ENCODE results near the gene RIPK4. TPM values are rescaled to one million over a fixed set of nuclear protein-coding genes. Genes with fewer than 3 reads are reported as not detected.

Gene RIPK4
- total RNA-seq, 1 donor from 2014 or later, result 0.07 TPM

GRCh38 chr21:41747943-41748738 is 18.7 kb downstream of the RIPK4 start:
- ATAC-seq (ENCODE audit: low read depth) (no peak), DNase-seq (no peak)
- intact Hi-C loops (cut with micrococcal nuclease), result no loop called here
- TF ChIP-seq CTCF (IDR thresholded peaks at IDR 0.05), result no peak
- Mint-ChIP-seq H3K4me1 (no peaks in the 10 kb centered on the region), H3K27me3 (no peaks in the 10 kb centered on the region), H3K4me3 (no peak overlapping the region), H3K9me3 (no peaks in the 10 kb centered on the region), H3K27ac (no peak overlapping the region), H3K36me3 (ENCODE audit: low read depth) (no peaks in the 10 kb centered on the region)
- POLR2A ChIA-PET, result no interaction called here
- CTCF ChIA-PET, result no interaction called here

GRCh38 chr21:41746744-41747006 is 20.2 kb downstream of the RIPK4 start:
- no peaks in the 10 kb centered on the region for H3K4me1 Mint-ChIP-seq
- no peaks in the 10 kb centered on the region for H3K36me3 Mint-ChIP-seq (ENCODE audit: low read depth)
- no peak for DNase-seq
- no peak for ATAC-seq (ENCODE audit: low read depth)
- no peaks in the 10 kb centered on the region for H3K9me3 Mint-ChIP-seq
- no peaks in the 10 kb centered on the region for H3K27me3 Mint-ChIP-seq
- ChIA-PET CTCF (interaction anchor here (0.7 kb wide), 1 partner anchor 371 kb away, joined by 4 read pairs; no protein-coding TSS in a partner anchor), POLR2A (no interaction called here)
- intact Hi-C loops (cut with micrococcal nuclease), result no loop called here
- no peak for TF ChIP-seq CTCF (IDR thresholded peaks at IDR 0.05)
- H3K27ac Mint-ChIP-seq, result no peak overlapping the region
- H3K4me3 Mint-ChIP-seq, result no peak overlapping the region

- intact Hi-C loops (cut with micrococcal nuclease), result no loop called here
- H3K27me3 Mint-ChIP-seq, result no peaks in the 10 kb centered on the region
- ATAC-seq (ENCODE audit: low read depth), result no peak
- CTCF ChIA-PET, result no interaction called here
- no peaks in the 10 kb centered on the region for H3K4me1 Mint-ChIP-seq
- H3K36me3 Mint-ChIP-seq (ENCODE audit: low read depth), result no peaks in the 10 kb centered on the region
- no peak for DNase-seq
- no peak for TF ChIP-seq CTCF (IDR thresholded peaks at IDR 0.05)
- H3K27ac Mint-ChIP-seq, result no peak overlapping the region
- POLR2A ChIA-PET, result no interaction called here
- no peaks in the 10 kb centered on the region for H3K9me3 Mint-ChIP-seq
- H3K4me3 Mint-ChIP-seq, result no peak overlapping the region
Observed at GRCh38 chr21:41745971-41746743, 20.7 kb downstream of the RIPK4 start.

- no peak for ATAC-seq (ENCODE audit: low read depth)
- CTCF ChIA-PET, result no interaction called here
- Mint-ChIP-seq H3K27me3 (no peaks in the 10 kb centered on the region), H3K27ac (no peak overlapping the region), H3K36me3 (ENCODE audit: low read depth) (no peaks in the 10 kb centered on the region), H3K4me1 (no peaks in the 10 kb centered on the region), H3K4me3 (no peak overlapping the region), H3K9me3 (no peaks in the 10 kb centered on the region)
- POLR2A ChIA-PET, result no interaction called here
- TF ChIP-seq CTCF (IDR thresholded peaks at IDR 0.05), result no peak
- no peak for DNase-seq
- intact Hi-C loops (cut with micrococcal nuclease), result no loop called here
Observed at GRCh38 chr21:41745026-41745820, 21.6 kb downstream of the RIPK4 start.

All from activated B cell treated with CpG ODN at 0.5 μM for 24 hours (primary cell).